Endothelial cell of umbilical vein (primary cell): Measurements from ENCODE around the gene RAB17. TPM values are rescaled to one million over a fixed set of nuclear protein-coding genes. Genes with fewer than 3 reads are reported as not detected.

ENCODE experiments used
- BruUV-seq: library from RNA; stranded (reverse); fragments of 400-500 nt; replicated peaks from 2 replicates; lab custom pipeline; 2021; lab: Mats Ljungman, UMichigan
- CTCF ChIA-PET: fragments of 300-600, 350-600 bp; sonication (Branson Sonifier 250); formaldehyde crosslinking; loops from one replicate; lab custom pipeline; 2021; ENCODE audit warnings: antibody characterized with exemption, inconsistent platforms; lab: Charles Lee
- POLR2A ChIA-PET: fragments of 300-600, 350-600 bp; sonication (Branson Sonifier 250); formaldehyde crosslinking; loops from one replicate; lab custom pipeline; 2021; ENCODE audit warnings: antibody characterized with exemption, inconsistent platforms; lab: Charles Lee
- DNase-seq: peaks from one replicate; pipeline ENCODE4 v3.0.0-alpha.2; 2011; ENCODE audit warnings: low read depth, low spot score
- FAIRE-seq: peaks from 2 replicates; lab custom pipeline; 2011; peaks lifted over from hg19 to GRCh38; lab: Jason Lieb, UNC
- H2AFZ ChIP-seq: 2 replicates; pipeline ENCODE4 v1.6.0; 2012; ENCODE audit warnings: low read depth, low read length, control low read depth, inconsistent platforms
- H3K27ac ChIP-seq: 2 replicates; pipeline ENCODE4 v1.5.1; 2011; ENCODE audit warnings: low read depth, mild to moderate bottlenecking, control low read depth, low read length, moderate library complexity; ENCODE audit not compliant: insufficient read depth
- H3K27me3 ChIP-seq, 2 experiments: 2 replicates each; pipeline versions ENCODE4 v1.6.0 to v1.6.1; 2011; ENCODE audit warnings: low read length in 2 of 2, mixed read lengths in 1 of 2; ENCODE audit not compliant: control insufficient read depth in 2 of 2, insufficient read depth in 2 of 2
- H3K36me3 ChIP-seq, 2 experiments: 2 replicates in 1 of 2; 3 replicates in 1 of 2; pipeline ENCODE4 v1.5.1; 2011; ENCODE audit warnings: low read length in 2 of 2, mild to moderate bottlenecking in 1 of 2, moderate library complexity in 1 of 2; ENCODE audit not compliant: control insufficient read depth in 2 of 2, insufficient read depth in 2 of 2; ENCODE audit errors: extremely low read depth in 1 of 2
- H3K4me1 ChIP-seq: 3 replicates; pipeline ENCODE4 v1.5.1; 2011; ENCODE audit warnings: mild to moderate bottlenecking, low read length; ENCODE audit not compliant: control insufficient read depth, insufficient read depth; ENCODE audit errors: extremely low read depth
- H3K4me2 ChIP-seq: 2 replicates; pipeline ENCODE4 v1.6.1; 2011; ENCODE audit warnings: low read length, control low read depth, mixed read lengths; ENCODE audit not compliant: insufficient read depth
- H3K4me3 ChIP-seq, 3 experiments: fragments of 200-600 bp in 1 of 3; sonication (generic), shearing (Covaris generic) in 1 of 3; replicated peaks in 1 of 3; 2 replicates each; pipeline ENCODE4 v1.5.1; 2011 to 2016; ENCODE audit warnings: control low read depth in 3 of 3, low read length in 3 of 3, mild to moderate bottlenecking in 2 of 3, inconsistent platforms in 1 of 3, low read depth in 1 of 3, moderate library complexity in 1 of 3; ENCODE audit not compliant: insufficient read depth in 1 of 3
- H3K79me2 ChIP-seq: 2 replicates; pipeline ENCODE4 v1.6.0; 2012; ENCODE audit warnings: low read length, inconsistent platforms; ENCODE audit not compliant: control insufficient read depth, insufficient read depth
- H3K9ac ChIP-seq: replicated peaks from 2 replicates; pipeline ENCODE3; 2011; ENCODE audit warnings: low read length, control low read depth; ENCODE audit not compliant: insufficient read depth; ENCODE audit errors: extremely low read depth
- H3K9me1 ChIP-seq: replicated peaks from 3 replicates; pipeline ENCODE4 v1.6.0; 2011; ENCODE audit warnings: mild to moderate bottlenecking, low read length; ENCODE audit not compliant: control insufficient read depth, insufficient read depth; ENCODE audit errors: extremely low read depth
- H3K9me3 ChIP-seq: replicated peaks from 2 replicates; pipeline ENCODE4 v1.5.1; 2012; ENCODE audit warnings: low read length, inconsistent platforms; ENCODE audit not compliant: control insufficient read depth, insufficient read depth
- H4K20me1 ChIP-seq: replicated peaks from 2 replicates; pipeline ENCODE3; 2011; ENCODE audit warnings: mild to moderate bottlenecking, low read length; ENCODE audit not compliant: control insufficient read depth, insufficient read depth; ENCODE audit errors: extremely low read depth
- EZH2 ChIP-seq: IDR thresholded peaks from 2 replicates; pipeline ENCODE4 v1.6.1; 2012; ENCODE audit warnings: borderline replicate concordance, low read depth, mild to moderate bottlenecking, moderate library complexity, low read length, inconsistent platforms; ENCODE audit not compliant: severe bottlenecking
- FOS ChIP-seq: IDR thresholded peaks from 2 replicates; pipeline ENCODE4 v1.6.1; 2011; ENCODE audit warnings: mild to moderate bottlenecking, low read length, moderate library complexity, borderline replicate concordance; ENCODE audit not compliant: insufficient read depth
- GATA2 ChIP-seq: IDR thresholded peaks from 2 replicates; pipeline ENCODE4 v1.7.0; 2011; ENCODE audit warnings: low read depth, mild to moderate bottlenecking, moderate library complexity, mixed read lengths, low read length; ENCODE audit not compliant: insufficient read length, insufficient read depth
- MYC ChIP-seq: IDR thresholded peaks from one replicate; pipeline ENCODE4 v1.6.1; 2011; ENCODE audit warnings: mild to moderate bottlenecking, low read depth, low read length
- POLR2A ChIP-seq: IDR thresholded peaks from 2 replicates; pipeline ENCODE4 v1.6.1; 2012; ENCODE audit warnings: low read depth, mild to moderate bottlenecking, control low read depth, low read length
- POLR2AphosphoS5 ChIP-seq: IDR thresholded peaks from 2 replicates; pipeline ENCODE4 v1.6.1; 2012; ENCODE audit warnings: low read depth, mild to moderate bottlenecking, control low read depth, low read length, moderate library complexity; ENCODE audit not compliant: insufficient read depth
- dilution Hi-C: fragments of 300-500 bp; cut with MboI; formaldehyde crosslinking; loops from one replicate; pipeline ENCODE4 v1.15.0; 2019; ENCODE audit warnings: low sequenced_read_pairs; ENCODE audit not compliant: extremely low pct_ligation_motif_present
- intact Hi-C: fragments of 100-400 bp; cut with micrococcal nuclease; formaldehyde crosslinking; loops from one replicate; pipeline ENCODE4 v1.10.0; 2022
- polyA plus RNA-seq, 4 experiments: library from polyadenylated mRNA; depleted of rRNA in 3 of 4; stranded (reverse) in 3 of 4; unstranded in 1 of 4; fragments of >200 nt; gene quantifications; 2 replicates each; pipeline versions ENCODE4 v1.2.1 to v1.2.3, GENCODE V29; 2011 to 2012; ENCODE audit warnings: missing spikeins in 1 of 4
- total RNA-seq: library from RNA; stranded (reverse); gene quantifications from 2 replicates; pipeline ENCODE4 v1.2.3, GENCODE V29; 2021
- TF ChIP-seq, protein P1 (sequence below), 2 donors: IDR thresholded peaks; 1 replicate in 1 of 2; 2 replicates in 1 of 2; pipeline ENCODE4 v1.5.1; 2011; ENCODE audit warnings: low read length in 2 of 2, mild to moderate bottlenecking in 2 of 2, moderate library complexity in 2 of 2, control low read depth in 1 of 2, inconsistent platforms in 1 of 2, low read depth in 1 of 2; ENCODE audit not compliant: insufficient read depth in 1 of 2; ENCODE audit errors: extremely low read depth in 1 of 2
- TF ChIP-seq, protein P2 (sequence below): IDR thresholded peaks from 2 replicates; pipeline ENCODE4 v1.6.1; 2011; ENCODE audit not compliant: insufficient read depth, insufficient read length

The RAB17 gene
- total and polyA plus RNA-seq, 2 donors (not counting 3 experiments of a cell fraction or from before 2014, with no cell fraction given): 0.41 to 0.77 TPM

DNA sequence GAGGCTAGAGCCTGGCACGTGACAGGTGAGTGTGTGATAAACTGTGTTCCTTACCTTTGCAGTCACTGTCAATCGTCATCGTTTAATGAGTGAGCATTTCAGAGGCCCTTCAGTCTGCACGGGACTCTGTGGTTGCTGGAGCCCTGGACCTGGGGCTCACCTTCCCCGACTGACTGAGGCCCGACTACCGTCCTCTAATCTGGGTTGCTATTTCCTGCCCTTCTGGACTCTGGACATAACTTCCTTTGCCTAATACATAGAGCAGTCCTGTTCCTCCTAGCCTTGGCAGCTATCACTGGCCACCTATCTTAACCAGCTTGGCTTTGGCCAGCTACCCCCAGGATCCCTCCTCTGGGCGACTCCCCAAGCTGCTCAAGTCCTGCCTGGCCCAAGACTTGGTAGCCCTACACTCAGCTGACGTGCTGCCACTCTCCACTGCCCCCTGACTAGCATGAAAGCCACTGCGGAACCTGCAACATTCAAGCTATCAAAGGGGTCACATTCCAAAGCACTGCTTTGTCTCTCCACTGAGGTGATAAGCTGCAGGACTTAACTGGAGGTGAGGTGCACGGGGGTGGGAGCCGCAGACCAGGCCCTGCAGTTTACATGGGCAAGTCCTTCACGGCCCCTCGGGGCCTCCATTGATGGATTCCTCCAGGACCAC lies 11.1 kb upstream of the RAB17 start:
- BruUV-seq: no TSS peak
- Histone ChIP-seq H3K9me1 (no peaks in the 10 kb centered on the region), H3K9ac (no peak overlapping the region), H3K79me2 (no peaks in the 10 kb centered on the region), H3K36me3 (no peaks in the 10 kb centered on the region), H3K4me3 (no peak overlapping the region), H2AFZ (no peak overlapping the region), H3K27ac (no peak overlapping the region), H3K4me1 (peaks cover 29% of the 10 kb centered on the region), H3K9me3 (no peaks in the 10 kb centered on the region), H3K27me3 (no peaks in the 10 kb centered on the region), H4K20me1 (no peaks in the 10 kb centered on the region), H3K4me2 (no peak overlapping the region)
- DNase-seq (no peak), FAIRE-seq (peak; percentile 64)
- TF ChIP-seq, protein P1, sequence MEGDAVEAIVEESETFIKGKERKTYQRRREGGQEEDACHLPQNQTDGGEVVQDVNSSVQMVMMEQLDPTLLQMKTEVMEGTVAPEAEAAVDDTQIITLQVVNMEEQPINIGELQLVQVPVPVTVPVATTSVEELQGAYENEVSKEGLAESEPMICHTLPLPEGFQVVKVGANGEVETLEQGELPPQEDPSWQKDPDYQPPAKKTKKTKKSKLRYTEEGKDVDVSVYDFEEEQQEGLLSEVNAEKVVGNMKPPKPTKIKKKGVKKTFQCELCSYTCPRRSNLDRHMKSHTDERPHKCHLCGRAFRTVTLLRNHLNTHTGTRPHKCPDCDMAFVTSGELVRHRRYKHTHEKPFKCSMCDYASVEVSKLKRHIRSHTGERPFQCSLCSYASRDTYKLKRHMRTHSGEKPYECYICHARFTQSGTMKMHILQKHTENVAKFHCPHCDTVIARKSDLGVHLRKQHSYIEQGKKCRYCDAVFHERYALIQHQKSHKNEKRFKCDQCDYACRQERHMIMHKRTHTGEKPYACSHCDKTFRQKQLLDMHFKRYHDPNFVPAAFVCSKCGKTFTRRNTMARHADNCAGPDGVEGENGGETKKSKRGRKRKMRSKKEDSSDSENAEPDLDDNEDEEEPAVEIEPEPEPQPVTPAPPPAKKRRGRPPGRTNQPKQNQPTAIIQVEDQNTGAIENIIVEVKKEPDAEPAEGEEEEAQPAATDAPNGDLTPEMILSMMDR (IDR thresholded peaks at IDR 0.05; ENCODE audit: extremely low read depth in 1 of 2, insufficient read depth in 1 of 2, low read depth in 1 of 2, low read length in 2 of 2): peak in 1 of 2 donors; percentile 25
- TF ChIP-seq MYC: no peak
- POLR2A ChIA-PET: no interaction called here
- dilution Hi-C loops (no loop called here), intact Hi-C loops (loop anchor here (2.0 kb wide), 1 partner anchor 91 kb away; no protein-coding TSS in a partner anchor)
- CTCF ChIA-PET: interaction anchor here (1.4 to 6.7 kb wide), 6 partner anchors 15 to 143 kb away, joined by 6 to 61 read pairs (median 18); no protein-coding TSS in a partner anchor

DNA sequence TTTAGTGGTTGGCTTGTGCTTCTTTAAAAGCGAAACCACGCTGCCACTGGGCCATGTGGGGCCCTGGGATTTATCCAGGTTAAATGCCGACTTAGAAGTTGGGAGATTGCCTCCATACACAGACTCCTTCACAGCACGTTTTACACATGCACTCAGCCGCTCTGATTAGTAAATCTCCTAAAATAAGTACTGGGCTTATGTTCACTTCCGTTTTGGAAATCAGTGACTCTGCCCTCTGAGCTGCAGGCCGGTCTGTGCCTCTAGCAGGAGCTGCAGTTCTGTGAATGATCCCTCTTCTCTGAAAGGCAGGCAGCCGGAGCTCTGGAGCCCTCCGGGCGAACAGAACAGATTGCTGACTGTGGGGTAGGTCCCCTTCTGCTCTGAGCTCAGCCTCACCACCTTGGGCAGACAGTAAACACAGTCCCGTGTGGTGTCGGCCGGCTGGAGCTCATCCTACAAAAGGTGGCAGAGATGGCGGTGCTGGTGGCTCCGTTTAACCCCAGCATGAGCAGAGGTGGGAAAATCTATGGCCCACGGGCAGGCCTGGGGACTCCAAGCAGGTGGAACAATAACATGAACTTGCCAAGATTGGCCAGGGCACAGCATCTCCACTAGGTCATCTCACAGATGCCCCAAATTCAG lies 9.8 kb upstream of the RAB17 start:
- DNase-seq: peak; percentile 53
- ChIA-PET POLR2A (no interaction called here), CTCF (interaction anchor here (0.8 to 6.7 kb wide), 11 partner anchors 14 to 177 kb away, joined by 3 to 61 read pairs (median 5); no protein-coding TSS in a partner anchor)
- Histone ChIP-seq H3K27me3 (no peaks in the 10 kb centered on the region), H3K79me2 (no peaks in the 10 kb centered on the region), H3K4me1 (peaks cover 29% of the 10 kb centered on the region), H3K4me2 (peak overlapping the region; percentile 29), H3K9me1 (no peaks in the 10 kb centered on the region), H3K27ac (no peak overlapping the region), H4K20me1 (no peaks in the 10 kb centered on the region), H3K4me3 (no peak overlapping the region), H3K36me3 (no peaks in the 10 kb centered on the region), H3K9me3 (no peaks in the 10 kb centered on the region), H3K9ac (no peak overlapping the region), H2AFZ (no peak overlapping the region)
- FAIRE-seq: no peak
- intact Hi-C loops: no loop called here
- dilution Hi-C loops: no loop called here
- TF ChIP-seq, protein P1 (IDR thresholded peaks at IDR 0.05; ENCODE audit: extremely low read depth in 1 of 2, insufficient read depth in 1 of 2, low read depth in 1 of 2, low read length in 2 of 2): no peak
- TF ChIP-seq FOS (no peak), POLR2A (no peak), POLR2AphosphoS5 (no peak), MYC (no peak), GATA2 (no peak), EZH2 (no peak)
- TF ChIP-seq, protein P2, sequence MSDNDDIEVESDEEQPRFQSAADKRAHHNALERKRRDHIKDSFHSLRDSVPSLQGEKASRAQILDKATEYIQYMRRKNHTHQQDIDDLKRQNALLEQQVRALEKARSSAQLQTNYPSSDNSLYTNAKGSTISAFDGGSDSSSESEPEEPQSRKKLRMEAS: no peak
- BruUV-seq: no TSS peak
